ENCODE results near the gene TNIK. TPM values are rescaled to one million over a fixed set of nuclear protein-coding genes. Genes with fewer than 3 reads are reported as not detected.

TNIK gene
- total RNA-seq, 2 donors from 2014 or later, result 9.0 to 11.6 TPM

- Histone ChIP-seq H3K36me3 (no peaks in the 10 kb centered on the region), H3K27ac (no peak overlapping the region), H3K4me3 (no peak overlapping the region), H3K4me1 (no peaks in the 10 kb centered on the region), H3K27me3 (no peaks in the 10 kb centered on the region), H3K9me3 (no peaks in the 10 kb centered on the region)
- no peak for DNase-seq (ENCODE audit: low spot score)
- no peak for TF ChIP-seq CTCF (IDR thresholded peaks at IDR 0.05)
These were observed 403.1 kb downstream of the TNIK start for GRCh38 chr3:171057072-171057471.

- DNase-seq (ENCODE audit: low spot score), result no peak
- H3K36me3 ChIP-seq, result no peaks in the 10 kb centered on the region
- TF ChIP-seq CTCF (IDR thresholded peaks at IDR 0.05), result no peak
- H3K9me3 ChIP-seq, result no peaks in the 10 kb centered on the region
- H3K27me3 ChIP-seq, result no peaks in the 10 kb centered on the region
- H3K4me1 ChIP-seq, result no peaks in the 10 kb centered on the region
- no peak overlapping the region for H3K27ac ChIP-seq
- no peak overlapping the region for H3K4me3 ChIP-seq
These were observed 403.7 kb downstream of the TNIK start for GRCh38 chr3:171056528-171056927.

GRCh38 chr3:171055336-171056178 is 404.6 kb downstream of the TNIK start:
- Histone ChIP-seq H3K27me3 (no peaks in the 10 kb centered on the region), H3K4me1 (no peaks in the 10 kb centered on the region), H3K27ac (no peak overlapping the region), H3K36me3 (no peaks in the 10 kb centered on the region), H3K9me3 (no peaks in the 10 kb centered on the region), H3K4me3 (no peak overlapping the region)
- TF ChIP-seq CTCF (IDR thresholded peaks at IDR 0.05), result no peak
- no peak for DNase-seq (ENCODE audit: low spot score)

- TF ChIP-seq CTCF (IDR thresholded peaks at IDR 0.05), result no peak
- Histone ChIP-seq H3K27me3 (no peaks in the 10 kb centered on the region), H3K36me3 (no peaks in the 10 kb centered on the region)
These were observed 405.3 kb downstream of the TNIK start for GRCh38 chr3:171054921-171055320.

GRCh38 chr3:171054231-171054630 is 406.0 kb downstream of the TNIK start:
- no peak for DNase-seq (ENCODE audit: low spot score)
- H3K4me1 ChIP-seq, result no peaks in the 10 kb centered on the region
- no peaks in the 10 kb centered on the region for H3K27me3 ChIP-seq
- H3K9me3 ChIP-seq, result no peaks in the 10 kb centered on the region
- TF ChIP-seq CTCF (IDR thresholded peaks at IDR 0.05), result no peak
- no peak overlapping the region for H3K27ac ChIP-seq
- H3K4me3 ChIP-seq, result no peak overlapping the region
- no peaks in the 10 kb centered on the region for H3K36me3 ChIP-seq

More at GRCh38 chr3:171054921-171055320, 405.3 kb downstream of the TNIK start:
- no peaks in the 10 kb centered on the region for H3K4me1 ChIP-seq
- no peak for DNase-seq (ENCODE audit: low spot score)
- no peaks in the 10 kb centered on the region for H3K9me3 ChIP-seq
- no peak overlapping the region for H3K27ac ChIP-seq
- no peak overlapping the region for H3K4me3 ChIP-seq

All from right atrium auricular region (tissue), 2 donors.